Activated CD4-positive, CD25-positive, alpha-beta regulatory T cell treated with anti-CD3 and anti-CD28 coated beads, Interleukin-2, amount 50 U/mL, for 72 hours (primary cell): ENCODE measurements around the gene ELMO3.

Source experiments
- DNase-seq: peaks from one replicate; pipeline ENCODE4 v3.0.0; 2021

The ELMO3 gene

DNA sequence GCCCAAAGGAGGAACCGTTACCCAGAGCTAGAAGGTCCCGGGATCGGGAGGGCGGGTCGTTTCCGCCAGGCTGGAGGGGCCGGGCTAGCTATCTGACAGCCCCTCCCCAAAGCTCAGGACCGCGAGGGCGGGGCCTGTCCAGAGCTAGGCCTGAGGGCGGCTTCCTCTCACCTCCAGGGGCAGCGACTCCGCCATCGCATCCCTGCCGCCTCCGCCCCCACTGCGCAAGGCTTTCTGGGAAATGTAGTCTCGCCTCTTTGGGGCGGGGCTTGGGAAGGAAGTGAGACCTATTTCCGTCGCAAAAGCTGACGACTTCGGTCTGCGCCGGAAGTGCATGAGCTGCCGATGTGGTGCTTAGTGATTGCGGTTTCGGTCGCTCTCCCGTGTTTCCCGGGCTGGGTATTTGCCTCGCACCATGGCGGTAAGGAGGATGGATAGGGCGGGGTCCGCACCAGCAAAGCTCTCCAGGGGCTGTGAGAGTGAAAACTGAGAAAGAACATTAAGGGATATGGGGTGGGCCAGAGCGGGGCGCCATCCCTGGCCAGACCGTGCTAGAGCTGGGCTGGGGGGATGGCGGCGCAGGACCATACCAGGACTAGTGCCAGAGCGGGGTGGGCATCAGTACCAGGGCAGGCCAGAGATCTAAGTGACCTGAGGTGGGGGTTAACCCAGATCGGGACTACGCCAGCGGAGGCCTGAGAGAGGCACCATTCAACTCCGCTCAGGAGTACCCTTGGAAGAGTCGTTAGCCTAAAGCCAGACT, 28.1 kb downstream of the ELMO3 start, which contains the start of gene TMEM208:
TSS of gene TMEM208 (plus strand) at position 327 of the 763 bp plus-strand sequence. CDS start at position 416, 89 bp downstream.
- peak; percentile 97 for DNase-seq

DNA sequence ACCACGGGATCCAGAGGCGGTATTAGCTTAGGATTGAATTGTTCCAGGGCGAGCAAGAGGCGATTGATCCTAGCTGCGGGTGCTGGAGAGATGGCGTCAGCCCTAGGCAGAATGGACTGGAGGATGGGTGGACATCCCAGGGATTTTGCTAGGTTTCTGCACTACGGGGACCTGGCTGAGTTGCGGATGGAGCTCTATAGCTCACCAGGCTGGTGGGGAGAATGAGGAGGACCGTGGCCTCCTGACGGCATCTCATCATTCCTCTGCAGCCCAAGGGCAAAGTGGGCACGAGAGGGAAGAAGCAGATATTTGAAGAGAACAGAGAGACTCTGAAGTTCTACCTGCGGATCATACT, 28.6 kb downstream of the ELMO3 start:
- no peak for DNase-seq

DNA sequence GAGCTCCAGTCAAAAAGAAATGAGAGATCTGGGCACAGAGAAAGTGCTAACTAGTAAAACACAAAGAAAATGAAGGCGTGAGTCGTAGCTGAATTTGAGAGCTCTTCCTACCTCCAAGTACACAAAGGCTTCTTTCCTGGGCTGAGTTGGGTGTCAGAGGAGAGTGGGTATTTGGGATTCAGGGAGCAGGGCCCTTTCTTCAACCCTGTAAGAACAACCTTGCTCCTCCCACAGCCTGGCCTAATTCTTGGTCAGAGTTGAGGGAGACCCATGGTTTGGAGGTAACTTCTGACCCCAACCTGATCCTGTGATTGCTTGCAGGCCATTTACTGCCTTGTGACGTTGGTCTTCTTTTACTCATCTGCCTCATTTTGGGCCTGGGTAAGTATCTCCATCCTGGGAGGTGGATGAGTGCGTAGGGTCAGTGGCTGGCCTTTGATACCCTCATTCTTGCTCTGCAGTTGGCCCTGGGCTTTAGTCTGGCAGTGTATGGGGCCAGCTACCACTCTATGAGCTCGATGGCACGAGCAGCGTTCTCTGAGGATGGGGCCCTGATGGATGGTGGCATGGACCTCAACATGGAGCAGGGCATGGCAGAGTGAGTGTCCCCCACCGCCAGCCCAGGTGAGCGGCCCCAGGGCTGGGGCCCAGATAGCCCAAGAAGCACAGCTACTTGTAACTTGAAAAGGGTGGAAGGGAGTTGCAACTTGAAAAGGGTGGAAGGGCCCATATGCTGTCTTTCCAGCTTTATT, 29.3 kb downstream of the ELMO3 start:
- DNase-seq: no peak

DNA sequence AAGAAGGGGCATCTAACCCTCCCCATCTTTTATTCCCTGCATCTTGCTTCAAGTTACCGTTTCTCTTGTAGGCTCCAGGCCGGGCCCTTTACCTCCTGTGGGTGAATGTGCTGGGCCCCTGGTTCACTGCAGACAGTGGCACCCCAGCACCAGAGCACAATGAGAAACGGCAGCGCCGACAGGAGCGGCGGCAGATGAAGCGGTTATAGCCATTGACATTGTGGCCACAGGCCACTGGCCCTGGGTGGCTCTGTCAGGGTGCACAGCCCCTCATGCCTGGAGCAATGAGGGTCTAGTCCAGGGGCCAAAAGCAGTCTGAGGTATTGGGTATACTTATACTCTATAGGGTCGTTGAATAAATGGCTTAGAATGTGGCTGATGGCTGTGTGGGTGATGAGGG, 30.0 kb downstream of the ELMO3 start:
- no peak for DNase-seq

DNA sequence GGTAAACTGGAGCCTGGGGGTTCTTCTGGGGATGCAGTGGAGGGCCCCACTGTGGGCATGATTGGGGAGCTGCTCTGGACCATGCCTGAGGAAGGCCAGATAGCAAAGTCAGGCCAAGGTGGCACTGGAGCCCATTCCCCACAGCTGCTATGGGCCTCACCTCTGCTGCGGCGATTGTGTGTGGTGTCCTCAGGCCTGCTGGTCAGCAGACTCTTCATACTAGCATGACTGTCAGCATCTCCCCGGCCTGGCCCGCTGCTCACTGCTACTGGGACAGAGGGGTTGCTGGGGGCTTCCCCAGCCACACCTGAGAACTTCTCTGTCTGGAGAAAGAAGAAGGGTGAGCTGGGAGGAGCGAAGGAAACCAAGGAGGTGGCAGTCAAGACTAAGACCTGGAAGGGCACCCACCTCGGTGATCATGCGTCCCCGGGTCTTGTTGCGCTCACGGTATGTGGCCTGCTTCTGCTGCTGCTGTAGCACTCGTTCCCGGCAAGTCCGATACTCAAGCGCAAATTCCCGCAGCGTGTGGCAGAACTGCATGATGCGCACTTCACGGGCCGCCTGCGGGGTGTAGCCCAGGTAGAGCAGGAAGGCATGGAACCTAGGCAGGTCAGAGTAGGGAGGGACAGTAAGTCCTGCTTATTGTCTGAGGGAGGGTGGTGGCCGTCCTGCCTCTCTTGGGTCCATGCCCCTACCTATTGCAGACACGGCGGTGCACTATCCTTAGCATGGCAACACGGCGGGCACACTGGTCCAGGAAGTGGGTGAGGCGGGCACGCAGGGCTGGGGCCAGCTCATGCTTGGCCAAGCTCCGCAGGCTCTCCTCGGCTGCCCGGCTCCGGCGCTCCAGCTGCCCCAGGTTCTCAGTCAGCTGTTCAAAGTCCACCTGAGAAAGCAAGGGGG, 31.2 kb downstream of the ELMO3 start:
- DNase-seq: no peak

DNA sequence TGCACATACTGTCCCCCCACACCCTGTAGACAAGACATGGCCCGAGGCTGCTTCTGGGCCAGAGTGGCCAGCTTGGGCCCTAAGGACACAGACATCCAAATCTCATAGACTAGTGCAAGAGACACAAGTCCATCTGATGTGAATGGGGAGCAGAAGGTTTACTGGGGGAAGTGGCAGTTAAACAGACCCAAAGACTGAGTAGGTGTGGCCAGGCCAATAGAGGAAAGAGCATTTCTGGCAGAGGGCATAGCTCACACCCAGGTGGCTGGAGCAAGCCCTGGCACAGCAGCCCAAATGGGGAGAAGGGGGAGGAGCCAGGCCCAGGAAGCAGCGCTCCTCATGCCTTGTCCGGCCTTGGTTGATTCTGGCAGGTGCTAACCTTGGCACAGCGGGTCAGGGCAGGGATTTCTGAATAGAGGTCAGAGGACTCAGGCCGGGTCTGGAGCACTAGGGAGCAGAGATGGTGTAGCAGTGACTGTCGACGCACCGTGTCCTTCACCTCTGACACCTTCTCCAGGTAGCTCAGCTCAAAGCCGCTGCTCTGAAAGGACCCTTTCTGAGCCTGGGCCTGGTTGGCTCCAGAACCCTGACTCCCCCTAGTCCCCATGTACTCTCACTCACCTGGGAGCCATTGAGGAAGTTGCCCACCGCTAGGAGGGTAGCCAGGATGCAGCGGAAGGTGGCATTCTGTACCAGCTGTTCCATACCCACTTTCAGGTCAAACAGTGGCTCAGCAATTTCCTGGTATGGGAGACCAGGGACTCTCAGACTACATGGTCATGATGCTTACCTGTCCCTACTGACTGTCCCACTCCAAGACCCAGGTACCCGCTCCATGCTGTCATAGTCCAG, 32.1 kb downstream of the ELMO3 start:
- no peak for DNase-seq

DNA sequence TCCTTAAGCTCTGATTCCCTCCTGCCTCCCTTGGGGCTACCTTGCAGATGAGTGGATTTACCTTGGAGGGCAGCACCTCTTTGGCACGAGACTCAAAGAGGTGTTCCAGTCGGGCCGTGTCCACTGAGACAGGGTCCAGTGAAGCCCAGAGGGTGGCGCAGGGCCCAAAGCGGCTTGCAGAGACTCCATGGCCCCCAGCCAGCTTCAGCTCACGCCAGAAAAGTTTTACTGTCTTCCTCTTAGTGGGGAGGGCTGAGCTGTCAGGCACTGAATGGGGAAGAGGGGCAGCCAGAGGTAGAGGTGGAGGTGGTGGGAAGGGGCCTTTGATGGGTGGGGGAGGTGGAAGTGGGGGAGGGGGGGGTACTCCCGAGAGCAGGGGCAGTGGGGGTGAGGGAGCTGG, 34.7 kb downstream of the ELMO3 start:
- DNase-seq: no peak

DNA sequence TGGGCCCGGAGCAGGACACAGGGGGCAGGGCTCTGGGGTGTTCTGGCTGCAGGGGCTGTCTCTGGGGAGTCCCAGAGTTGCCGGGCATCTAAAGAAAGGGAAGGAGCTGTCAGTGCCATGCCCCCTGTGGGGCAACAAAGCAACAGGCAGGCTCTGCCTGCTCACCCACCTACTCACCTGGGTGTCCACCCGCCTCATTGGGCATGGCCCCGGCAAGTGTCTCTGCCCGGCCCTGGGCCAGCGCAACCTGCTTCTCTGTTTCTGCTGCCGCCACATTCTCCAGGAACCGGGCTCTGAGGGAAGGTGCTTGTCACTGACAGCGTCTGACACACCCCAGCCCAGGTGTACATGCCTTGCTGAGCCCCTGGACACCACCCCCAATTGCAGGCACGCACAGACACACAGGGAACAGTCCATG, 35.3 kb downstream of the ELMO3 start:
- no peak for DNase-seq

DNA sequence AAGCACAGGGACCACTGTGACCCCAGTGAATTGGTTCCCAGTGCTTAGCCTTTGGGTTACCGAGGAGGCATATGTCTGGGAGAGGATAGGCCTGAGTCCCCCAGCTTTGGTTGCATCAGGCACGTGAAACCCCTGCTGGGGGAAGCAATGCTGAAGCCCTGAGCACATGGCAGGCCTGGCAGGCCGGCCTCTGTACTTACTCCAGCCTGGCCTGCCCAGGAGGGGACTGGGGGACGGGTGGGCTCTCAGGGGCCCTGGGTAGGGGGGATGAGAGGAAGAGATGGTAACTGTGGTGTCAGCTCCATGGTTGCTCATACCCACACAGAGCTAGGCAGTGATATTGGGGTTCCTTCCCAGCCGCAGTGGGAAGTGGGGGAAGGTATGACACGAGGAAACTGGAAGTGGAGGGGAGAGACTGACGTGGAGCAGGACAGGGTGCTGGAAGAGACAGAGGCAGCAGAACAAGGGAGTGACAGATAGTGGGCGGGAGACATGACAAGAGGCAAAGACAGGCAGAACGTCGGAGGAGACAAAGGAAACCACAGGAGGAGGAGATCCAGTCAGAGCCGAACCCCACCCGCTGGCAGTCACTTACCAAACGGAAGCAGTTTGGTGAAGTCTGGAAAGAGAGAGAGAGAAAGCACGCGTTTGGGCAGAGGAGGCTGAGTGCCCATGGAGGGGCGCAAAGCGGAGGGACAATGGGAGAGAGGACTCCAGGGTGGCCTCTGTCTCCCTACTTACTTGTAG, 37.1 kb downstream of the ELMO3 start:
- no peak for DNase-seq

DNA sequence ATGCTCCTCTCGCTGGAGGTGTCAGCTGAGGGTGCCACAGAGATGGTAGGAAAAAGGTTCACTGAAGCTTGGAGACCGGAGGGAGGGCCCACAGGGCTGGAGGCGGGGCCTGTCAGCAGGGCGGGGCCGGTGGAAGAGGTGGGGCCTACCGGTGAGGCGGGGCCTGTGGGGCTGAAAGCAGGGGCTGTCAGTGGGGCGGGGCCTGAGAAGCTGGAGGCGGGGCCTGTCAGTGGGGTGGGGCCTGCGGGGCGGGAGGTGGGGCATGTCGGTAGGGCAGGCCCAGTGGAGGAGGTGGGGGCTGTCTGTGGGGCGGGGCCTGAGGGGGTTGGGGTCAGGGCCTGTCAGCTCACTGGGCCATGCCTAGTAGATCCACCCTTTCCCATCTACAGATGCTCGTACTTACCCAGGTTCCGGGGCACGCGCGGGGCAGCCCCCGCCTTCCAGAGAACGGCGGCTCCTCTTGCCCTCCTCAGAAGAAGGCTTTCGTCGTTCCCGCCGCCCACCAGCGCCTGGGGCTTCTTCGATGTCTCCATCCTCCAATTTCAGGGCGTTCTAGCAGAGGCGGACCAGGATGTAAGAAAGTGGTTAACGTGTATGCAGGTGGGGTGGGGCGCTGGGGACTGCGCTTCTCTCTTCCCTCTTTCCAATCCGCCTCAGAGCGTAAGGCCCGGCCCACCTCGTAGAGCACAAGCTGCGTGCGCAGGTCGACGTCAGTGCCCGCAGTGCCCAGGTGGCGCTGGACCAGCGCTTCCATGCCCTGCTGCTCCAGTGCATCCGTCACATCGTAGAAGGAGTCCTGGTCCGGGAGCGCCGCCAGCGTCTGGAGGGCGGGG, 37.8 kb downstream of the ELMO3 start:
- peak; percentile 83 for DNase-seq

DNA sequence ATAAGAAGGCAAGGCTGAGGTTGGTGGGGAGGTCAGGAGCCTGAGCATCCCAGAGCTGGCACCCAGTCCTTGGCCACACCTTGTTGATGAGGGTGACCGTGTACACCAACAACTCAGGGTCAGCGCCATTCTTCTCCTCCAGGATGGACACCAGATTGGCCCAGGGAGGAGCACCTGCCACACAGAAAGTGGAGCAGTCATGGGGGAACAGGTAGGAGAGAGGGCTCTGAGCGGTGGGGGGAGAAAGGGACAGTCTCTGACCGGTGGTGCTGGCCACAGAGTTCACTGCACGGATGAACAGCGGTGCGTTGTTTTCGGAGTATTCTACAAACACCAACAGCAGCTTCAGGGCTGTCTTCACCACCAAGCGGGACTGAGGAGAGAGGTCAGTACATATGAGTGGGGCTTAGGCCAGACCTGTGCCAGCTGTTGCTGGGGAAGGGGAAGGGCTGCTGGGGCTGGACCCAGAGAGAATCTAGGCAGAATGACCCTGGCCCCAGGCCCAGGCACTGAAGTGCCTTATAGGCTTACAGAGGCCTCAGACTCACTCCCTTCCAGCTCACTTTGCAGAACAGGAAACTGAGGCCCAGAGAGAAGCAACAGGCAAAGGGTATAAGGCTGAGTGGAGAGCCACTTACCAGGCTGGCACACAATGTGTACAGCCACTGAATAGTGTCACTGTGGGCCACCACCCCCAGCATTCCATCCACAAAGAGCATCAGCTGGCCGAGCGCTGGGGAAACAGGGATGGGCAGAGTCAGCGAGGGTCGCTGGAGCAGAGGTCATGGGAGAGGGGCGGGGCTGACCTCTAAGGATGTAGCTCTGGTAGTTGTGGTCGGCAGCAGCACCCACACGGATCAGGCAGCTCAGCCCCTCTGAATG, 38.7 kb downstream of the ELMO3 start:
- no peak for DNase-seq

DNA sequence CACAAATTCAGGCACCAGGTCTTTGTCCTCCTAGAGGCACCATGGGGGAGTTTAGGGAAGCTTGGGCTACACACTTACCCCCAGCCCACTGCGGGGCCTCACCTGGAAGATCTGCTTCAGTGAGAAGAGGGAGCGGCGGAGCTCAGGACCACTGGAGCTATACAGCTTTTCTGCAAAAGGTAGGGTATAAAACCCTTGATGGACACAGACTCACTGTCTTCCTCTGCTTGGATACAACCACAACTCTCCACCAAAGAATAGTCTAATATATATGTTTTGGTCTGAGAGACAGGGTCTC, 39.3 kb downstream of the ELMO3 start:
- DNase-seq: no peak

DNA sequence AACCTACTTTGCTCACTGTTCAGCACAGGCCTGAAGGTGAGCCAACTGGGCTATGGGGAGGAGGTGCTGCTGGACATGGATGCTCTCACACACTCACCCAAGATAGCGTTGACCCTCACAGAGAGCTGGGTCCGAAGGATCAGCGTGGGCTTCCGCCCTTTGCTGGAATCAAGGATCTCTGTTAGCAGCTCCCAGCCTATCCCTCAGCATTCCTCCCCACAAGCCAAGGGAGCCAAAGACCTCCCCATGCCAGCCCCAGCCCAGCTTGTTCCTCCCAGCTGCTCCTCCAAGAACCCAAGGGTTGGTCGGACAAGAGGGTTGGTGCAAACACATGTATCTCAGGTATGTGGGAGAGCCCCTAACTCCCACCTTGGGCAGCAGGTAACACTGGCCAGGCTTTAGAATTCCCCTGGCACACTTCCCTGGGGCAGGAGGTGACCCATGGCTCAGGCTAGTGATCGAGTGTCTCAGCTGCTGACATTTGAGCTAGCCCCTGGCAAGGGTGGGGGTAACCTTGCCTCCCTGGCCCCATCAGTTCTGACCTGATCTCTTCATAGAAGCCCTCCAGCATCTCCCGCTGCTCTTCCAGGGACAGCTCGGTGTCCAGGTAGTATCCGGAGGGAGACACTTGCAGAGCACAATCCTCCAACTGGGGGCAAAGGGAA, 40.0 kb downstream of the ELMO3 start:
- no peak for DNase-seq

DNA sequence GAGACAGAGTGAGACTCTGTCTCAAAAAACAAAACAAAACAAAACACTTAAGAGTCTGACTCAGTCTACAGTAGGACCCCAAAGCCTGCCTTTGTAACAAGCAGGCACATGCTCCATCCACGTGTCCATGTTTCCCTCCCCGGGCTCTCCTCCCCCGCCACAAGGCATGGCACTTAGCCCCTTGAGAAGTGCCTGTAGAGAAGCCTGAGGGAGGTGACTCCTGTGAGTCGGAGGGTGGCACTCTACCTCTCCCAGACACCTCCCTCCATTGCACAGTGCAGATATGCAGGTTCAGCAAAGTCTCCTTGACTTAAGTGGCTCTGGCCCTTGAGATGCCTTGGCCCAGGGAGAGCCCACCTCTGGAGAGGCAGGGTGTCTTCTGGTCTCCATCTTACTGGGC, 41.6 kb downstream of the ELMO3 start:
- DNase-seq: no peak

DNA sequence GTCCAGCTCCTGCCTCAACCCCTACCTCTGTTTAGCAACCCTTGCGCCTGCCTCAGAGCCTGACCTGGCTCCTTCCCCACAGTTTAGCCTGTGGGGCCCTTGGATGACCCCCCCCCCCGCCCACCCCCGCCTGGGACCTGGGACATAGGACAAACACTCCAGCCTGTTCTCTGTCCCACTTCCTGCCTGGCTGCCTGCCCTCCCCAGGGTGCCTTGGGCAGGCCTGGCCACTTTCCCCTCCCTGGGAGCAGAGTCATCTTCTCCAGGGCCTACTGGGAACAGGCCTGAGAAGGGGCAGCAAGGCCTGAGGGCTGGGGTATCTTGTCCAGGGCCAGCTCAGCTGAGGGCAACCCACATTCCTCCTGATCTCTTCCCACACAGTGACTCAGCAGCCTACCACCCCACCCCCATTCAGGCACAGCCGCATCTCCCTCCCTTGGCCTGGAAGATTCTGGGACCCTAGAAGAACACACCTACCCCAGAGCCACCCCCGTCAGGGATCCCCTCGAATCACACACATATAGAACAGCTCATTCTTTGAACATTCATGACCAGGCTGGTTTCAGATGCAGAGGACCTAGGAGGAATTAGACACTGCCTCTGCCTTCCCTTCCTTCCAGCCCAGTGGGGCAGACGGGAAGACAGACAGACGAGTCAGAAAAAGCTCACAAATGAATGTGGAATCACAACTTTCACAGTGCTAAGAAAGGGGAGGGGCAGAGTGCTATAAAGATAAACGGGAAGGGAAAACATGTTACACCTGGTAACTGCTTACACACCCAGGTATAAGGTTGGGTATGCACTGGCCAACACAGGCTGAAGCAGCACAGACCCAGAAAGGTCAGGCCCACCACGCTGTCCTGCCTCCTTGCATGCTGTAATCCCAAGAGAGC, 42.3 kb downstream of the ELMO3 start:
- no peak for DNase-seq

DNA sequence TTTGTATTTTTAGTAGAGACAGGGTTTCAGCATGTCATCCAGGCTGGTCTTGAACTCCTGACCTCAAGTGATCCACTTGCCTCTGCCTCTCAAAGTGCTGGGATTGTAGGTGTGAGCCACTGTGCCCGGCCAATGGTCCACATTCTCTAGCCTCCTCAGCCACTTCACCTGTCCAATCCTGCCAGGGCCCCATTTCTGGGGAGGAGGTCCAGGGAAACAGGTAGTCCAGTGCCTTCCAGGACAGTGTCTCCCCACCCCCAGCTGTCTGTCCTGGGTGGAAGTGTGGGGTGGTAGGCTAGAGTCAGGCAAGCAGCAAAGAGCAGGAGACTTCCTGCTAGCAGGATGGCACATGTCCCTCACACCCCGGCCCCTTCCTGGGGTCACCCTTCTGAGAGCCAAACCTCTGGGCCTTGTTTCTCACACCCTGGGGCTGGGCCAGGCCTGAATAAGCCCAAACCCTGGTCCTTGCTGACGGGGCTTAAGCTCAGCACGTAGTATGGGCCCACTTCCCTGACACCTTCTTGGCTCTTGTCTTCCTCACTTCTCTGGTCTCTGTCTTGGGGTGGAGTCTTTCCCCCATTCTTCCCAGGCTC, 43.3 kb downstream of the ELMO3 start:
- DNase-seq: no peak

DNA sequence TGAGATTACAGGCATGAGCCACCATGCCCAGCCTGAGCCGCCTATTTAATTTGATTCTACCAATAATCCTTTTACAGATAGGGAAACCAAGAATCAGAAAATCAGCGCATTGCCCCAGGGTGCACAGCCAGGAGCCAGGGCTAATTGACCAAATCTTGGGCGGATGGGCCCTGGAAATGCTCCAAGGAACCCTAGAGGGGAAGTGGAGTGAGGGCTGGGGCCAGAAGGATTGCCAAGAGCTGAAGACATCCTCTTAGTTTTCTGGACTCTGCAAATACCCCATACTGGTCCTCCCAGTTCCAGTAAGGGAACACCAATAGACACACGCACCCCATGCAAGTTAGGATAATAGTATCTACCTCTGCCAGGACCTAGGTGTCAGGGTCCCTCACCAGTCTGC, 44.5 kb downstream of the ELMO3 start:
- DNase-seq: no peak
